SJSA1 (cell line): ENCODE measurements around the gene VPS52. TPM values are rescaled to one million over a fixed set of nuclear protein-coding genes. Genes with fewer than 3 reads are reported as not detected.

Source experiments
- DNase-seq, 2 experiments: peaks; one replicate each; pipeline ENCODE4 v3.0.0-alpha.2; 2015 to 2020; ENCODE audit warnings: low spot score in 2 of 2, low read depth in 1 of 2
- H3K27ac ChIP-seq: fragments of 250-450 bp; sonication (Bioruptor Pico); 2 replicates; pipeline ENCODE4 v1.5.1; 2020; ENCODE audit warnings: mild to moderate bottlenecking, moderate library complexity
- H3K27me3 ChIP-seq: fragments of 250-450 bp; sonication (Bioruptor Pico); replicated peaks from 2 replicates; pipeline ENCODE4 v1.5.1; 2020; ENCODE audit warnings: mild to moderate bottlenecking, moderate library complexity
- H3K36me3 ChIP-seq: fragments of 250-450 bp; sonication (Bioruptor Pico); 2 replicates; pipeline ENCODE4 v1.5.1; 2020; ENCODE audit warnings: mild to moderate bottlenecking
- H3K4me1 ChIP-seq: fragments of 250-450 bp; sonication (Bioruptor Pico); replicated peaks from 2 replicates; pipeline ENCODE4 v1.6.1; 2021; ENCODE audit warnings: mild to moderate bottlenecking
- H3K4me3 ChIP-seq: fragments of 250-450 bp; sonication (Bioruptor Pico); 2 replicates; pipeline ENCODE4 v1.5.1; 2020; ENCODE audit warnings: mild to moderate bottlenecking
- H3K9me3 ChIP-seq: fragments of 250-450 bp; sonication (Bioruptor Pico); replicated peaks from 2 replicates; pipeline ENCODE4 v1.5.1; 2020; ENCODE audit warnings: mild to moderate bottlenecking
- total RNA-seq: library from RNA; depleted of rRNA; stranded (reverse); fragments of >200 nt; shearing (Covaris generic); gene quantifications from 2 replicates; pipeline ENCODE4 v1.2.3, GENCODE V29; 2014; rRNA removed

Gene VPS52, protein sequence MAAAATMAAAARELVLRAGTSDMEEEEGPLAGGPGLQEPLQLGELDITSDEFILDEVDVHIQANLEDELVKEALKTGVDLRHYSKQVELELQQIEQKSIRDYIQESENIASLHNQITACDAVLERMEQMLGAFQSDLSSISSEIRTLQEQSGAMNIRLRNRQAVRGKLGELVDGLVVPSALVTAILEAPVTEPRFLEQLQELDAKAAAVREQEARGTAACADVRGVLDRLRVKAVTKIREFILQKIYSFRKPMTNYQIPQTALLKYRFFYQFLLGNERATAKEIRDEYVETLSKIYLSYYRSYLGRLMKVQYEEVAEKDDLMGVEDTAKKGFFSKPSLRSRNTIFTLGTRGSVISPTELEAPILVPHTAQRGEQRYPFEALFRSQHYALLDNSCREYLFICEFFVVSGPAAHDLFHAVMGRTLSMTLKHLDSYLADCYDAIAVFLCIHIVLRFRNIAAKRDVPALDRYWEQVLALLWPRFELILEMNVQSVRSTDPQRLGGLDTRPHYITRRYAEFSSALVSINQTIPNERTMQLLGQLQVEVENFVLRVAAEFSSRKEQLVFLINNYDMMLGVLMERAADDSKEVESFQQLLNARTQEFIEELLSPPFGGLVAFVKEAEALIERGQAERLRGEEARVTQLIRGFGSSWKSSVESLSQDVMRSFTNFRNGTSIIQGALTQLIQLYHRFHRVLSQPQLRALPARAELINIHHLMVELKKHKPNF
- 26.9 and 39.4 TPM in 2 replicates for total RNA-seq

GRCh38 chr6:33271468-33272274, at the start of gene VPS52, which contains the start of gene RPS18:
Gene VPS52, minus strand, starts transcription at chr6:33271876. Its CDS starts 201 bp downstream, at chr6:33271675.
Gene RPS18, plus strand, starts transcription at chr6:33272075. Its CDS starts 45 bp downstream, at chr6:33272120.
- peaks cover 78% of the 10 kb centered on the region for H3K36me3 ChIP-seq

DNA sequence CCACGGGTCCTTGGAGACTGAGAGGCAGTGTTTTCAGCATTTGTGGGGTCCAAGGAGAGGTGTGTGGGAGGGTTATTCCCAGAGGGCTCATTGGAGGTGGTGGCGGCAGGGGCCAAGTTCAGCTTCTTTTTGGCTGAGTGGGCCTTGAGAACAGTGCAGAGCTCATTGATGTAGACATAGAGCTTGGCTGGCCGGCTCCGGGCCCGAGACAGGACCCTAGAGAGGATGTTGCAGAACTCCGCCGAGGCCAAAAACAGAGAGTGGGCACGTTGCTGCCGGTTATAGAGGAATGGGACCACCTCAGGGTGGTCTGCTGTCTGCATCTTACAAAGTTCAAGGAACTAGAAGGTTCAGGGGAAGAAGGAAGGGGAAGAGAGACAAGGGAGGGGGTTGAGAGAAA, 49.6 kb upstream of the VPS52 start:
- H3K4me1 ChIP-seq = peaks cover 41% of the 10 kb centered on the region
- no peaks in the 10 kb centered on the region for H3K27me3 ChIP-seq
- no peak for DNase-seq
- no peaks in the 10 kb centered on the region for H3K9me3 ChIP-seq
- H3K4me3 ChIP-seq = no peak overlapping the region
- no peak overlapping the region for H3K27ac ChIP-seq
- peaks cover 44% of the 10 kb centered on the region for H3K36me3 ChIP-seq

More at GRCh38 chr6:33271468-33272274, at the start of gene VPS52, which contains the start of gene RPS18:
- peak within 1 kb of the TSS; percentile 83 for H3K27ac ChIP-seq
- H3K27me3 ChIP-seq = no peaks in the 10 kb centered on the region
- peak; percentile 96 for DNase-seq
- no peaks in the 10 kb centered on the region for H3K9me3 ChIP-seq
- peaks cover 23% of the 10 kb centered on the region for H3K4me1 ChIP-seq
- peak within 1 kb of the TSS; percentile 58 for H3K4me3 ChIP-seq

DNA sequence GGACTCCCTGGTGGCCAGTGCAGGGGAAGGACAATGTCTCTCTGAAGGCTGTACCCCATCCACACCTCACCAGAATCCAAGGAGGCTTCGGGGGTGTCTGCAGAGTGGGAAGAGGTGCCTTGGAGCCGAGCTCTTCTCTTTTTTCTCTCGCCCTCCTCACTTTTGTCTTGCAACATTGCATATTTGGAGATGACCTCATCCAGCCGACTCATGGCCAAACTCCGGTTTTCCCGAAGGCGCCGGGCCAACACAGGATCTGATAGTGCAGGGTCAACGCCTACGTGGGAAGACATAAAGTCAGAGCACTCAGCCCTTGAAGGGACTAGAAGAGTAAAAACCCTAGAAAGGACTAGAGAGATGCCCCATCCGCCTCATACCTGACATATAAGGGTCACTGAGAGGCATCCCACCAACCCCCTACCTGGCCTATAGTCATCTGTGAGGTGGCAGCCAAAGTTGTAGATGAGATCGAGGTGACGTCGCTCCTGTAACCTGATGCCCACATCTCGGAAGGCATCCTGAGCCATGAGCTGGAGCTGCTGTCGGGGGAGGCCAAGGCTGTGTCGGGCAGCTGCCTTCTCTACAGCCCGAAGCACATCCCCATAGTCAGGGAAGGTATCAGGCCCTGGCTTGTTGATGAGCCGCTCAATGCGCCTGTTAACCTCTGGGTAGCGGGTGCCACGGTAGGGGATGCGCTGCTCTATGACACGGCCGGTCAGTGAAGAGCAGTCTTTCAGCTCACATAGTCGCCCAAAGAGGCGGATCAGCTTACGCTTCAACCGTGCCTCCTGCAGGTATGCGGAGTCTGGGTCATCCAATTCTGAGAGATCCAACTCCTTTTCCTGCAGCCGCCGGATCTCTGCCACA, 48.9 kb upstream of the VPS52 start:
- no peak for DNase-seq
- H3K36me3 ChIP-seq = peaks cover 44% of the 10 kb centered on the region
- 0 out of 2 replicates have a peak overlapping the region, but pooled peaks have one; percentile 14 for H3K27ac ChIP-seq
- no peak overlapping the region for H3K4me3 ChIP-seq
- H3K27me3 ChIP-seq = no peaks in the 10 kb centered on the region
- H3K4me1 ChIP-seq = peaks cover 41% of the 10 kb centered on the region
- no peaks in the 10 kb centered on the region for H3K9me3 ChIP-seq

DNA sequence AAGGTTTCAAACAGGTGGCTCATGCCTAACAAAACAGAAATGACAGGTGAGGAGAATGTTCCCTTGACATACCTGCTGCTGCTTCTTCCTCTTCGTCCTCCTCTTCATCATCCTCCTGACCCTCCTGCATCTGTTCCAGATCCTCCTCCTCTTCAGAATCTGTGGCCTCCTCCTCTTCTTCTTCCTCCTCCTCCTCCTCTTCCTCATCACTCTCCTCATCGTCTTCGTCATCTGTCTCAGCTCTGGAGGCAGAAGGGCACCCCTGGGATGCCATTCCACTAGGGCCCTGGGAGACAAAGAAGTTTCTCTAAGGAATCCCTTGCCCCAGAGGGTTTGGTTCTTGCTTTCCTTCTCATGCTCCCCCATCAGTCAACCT, 48.3 kb upstream of the VPS52 start:
- H3K9me3 ChIP-seq = no peaks in the 10 kb centered on the region
- peaks cover 44% of the 10 kb centered on the region for H3K36me3 ChIP-seq
- H3K27ac ChIP-seq = no peak overlapping the region
- no peaks in the 10 kb centered on the region for H3K27me3 ChIP-seq
- DNase-seq = no peak
- peaks cover 43% of the 10 kb centered on the region for H3K4me1 ChIP-seq
- no peak overlapping the region for H3K4me3 ChIP-seq

DNA sequence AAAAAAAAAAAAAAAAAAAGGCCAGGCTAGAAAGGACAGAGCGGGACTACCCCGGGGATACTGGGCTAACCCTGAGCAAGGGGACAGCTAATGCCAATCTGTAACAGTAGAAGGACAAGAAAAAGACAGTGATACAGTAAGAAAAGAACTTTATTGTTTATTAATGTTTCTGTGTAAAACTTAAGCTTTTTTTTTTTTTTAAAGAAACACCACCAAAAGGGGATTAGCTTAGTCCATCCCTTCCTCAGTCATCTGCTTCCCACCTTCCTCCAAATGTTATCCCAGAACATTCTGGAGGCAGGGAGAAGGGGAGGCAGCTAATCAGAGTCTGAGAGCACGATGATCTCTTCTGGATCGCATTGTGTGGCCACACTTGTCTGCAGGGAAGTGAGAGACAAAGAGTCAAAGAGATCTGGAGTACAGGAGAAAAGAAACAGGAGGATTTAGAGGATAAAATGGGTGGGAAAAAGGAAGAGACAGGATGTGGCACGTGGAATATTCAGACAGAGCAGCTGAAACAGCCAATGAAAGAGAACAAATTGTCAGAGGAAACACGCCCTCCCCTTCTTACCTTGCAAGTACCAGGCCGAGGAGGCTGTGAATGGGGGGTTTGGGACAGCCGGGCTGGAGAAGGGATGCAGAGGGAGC, 46.9 kb upstream of the VPS52 start:
- H3K27ac ChIP-seq = no peak overlapping the region
- peaks cover 44% of the 10 kb centered on the region for H3K4me1 ChIP-seq
- H3K36me3 ChIP-seq = peaks cover 47% of the 10 kb centered on the region
- H3K9me3 ChIP-seq = no peaks in the 10 kb centered on the region
- H3K27me3 ChIP-seq = no peaks in the 10 kb centered on the region
- no peak for DNase-seq
- no peak overlapping the region; the same call in 1 of the 2 replicates for H3K4me3 ChIP-seq

GRCh38 chr6:33317669-33318425, 46.2 kb upstream of the VPS52 start, which contains the start of gene ZBTB22:
Gene ZBTB22, minus strand, starts transcription at chr6:33317744. Its CDS starts 828 bp downstream, at chr6:33316916.
- H3K36me3 ChIP-seq = peaks cover 48% of the 10 kb centered on the region
- DNase-seq = peak; percentile 98 to 99
- peak within 1 kb of the TSS; percentile 52 for H3K4me3 ChIP-seq
- H3K27me3 ChIP-seq = no peaks in the 10 kb centered on the region
- H3K9me3 ChIP-seq = no peaks in the 10 kb centered on the region
- H3K27ac ChIP-seq = no peak within 1 kb of the TSS
- peaks cover 40% of the 10 kb centered on the region for H3K4me1 ChIP-seq

GRCh38 chr6:33317419-33317668, 45.7 kb upstream of the VPS52 start:
- peaks cover 51% of the 10 kb centered on the region for H3K36me3 ChIP-seq
- DNase-seq = no peak
- H3K4me3 ChIP-seq = peak overlapping the region; percentile 52
- peaks cover 44% of the 10 kb centered on the region for H3K4me1 ChIP-seq
- no peak overlapping the region for H3K27ac ChIP-seq
- H3K27me3 ChIP-seq = no peaks in the 10 kb centered on the region
- no peaks in the 10 kb centered on the region for H3K9me3 ChIP-seq

GRCh38 chr6:33316603-33317418, 45.1 kb upstream of the VPS52 start:
- H3K4me1 ChIP-seq = peaks cover 46% of the 10 kb centered on the region
- no peaks in the 10 kb centered on the region for H3K27me3 ChIP-seq
- H3K27ac ChIP-seq = no peak overlapping the region
- H3K36me3 ChIP-seq = peaks cover 52% of the 10 kb centered on the region
- DNase-seq = no peak
- peak overlapping the region; percentile 52 for H3K4me3 ChIP-seq
- no peaks in the 10 kb centered on the region for H3K9me3 ChIP-seq

GRCh38 chr6:33315793-33316602, 44.3 kb upstream of the VPS52 start:
- no peak for DNase-seq
- H3K36me3 ChIP-seq = peaks cover 46% of the 10 kb centered on the region
- no peaks in the 10 kb centered on the region for H3K27me3 ChIP-seq
- H3K27ac ChIP-seq = no peak overlapping the region
- H3K4me3 ChIP-seq = no peak overlapping the region
- peaks cover 38% of the 10 kb centered on the region for H3K4me1 ChIP-seq
- H3K9me3 ChIP-seq = no peaks in the 10 kb centered on the region

DNA sequence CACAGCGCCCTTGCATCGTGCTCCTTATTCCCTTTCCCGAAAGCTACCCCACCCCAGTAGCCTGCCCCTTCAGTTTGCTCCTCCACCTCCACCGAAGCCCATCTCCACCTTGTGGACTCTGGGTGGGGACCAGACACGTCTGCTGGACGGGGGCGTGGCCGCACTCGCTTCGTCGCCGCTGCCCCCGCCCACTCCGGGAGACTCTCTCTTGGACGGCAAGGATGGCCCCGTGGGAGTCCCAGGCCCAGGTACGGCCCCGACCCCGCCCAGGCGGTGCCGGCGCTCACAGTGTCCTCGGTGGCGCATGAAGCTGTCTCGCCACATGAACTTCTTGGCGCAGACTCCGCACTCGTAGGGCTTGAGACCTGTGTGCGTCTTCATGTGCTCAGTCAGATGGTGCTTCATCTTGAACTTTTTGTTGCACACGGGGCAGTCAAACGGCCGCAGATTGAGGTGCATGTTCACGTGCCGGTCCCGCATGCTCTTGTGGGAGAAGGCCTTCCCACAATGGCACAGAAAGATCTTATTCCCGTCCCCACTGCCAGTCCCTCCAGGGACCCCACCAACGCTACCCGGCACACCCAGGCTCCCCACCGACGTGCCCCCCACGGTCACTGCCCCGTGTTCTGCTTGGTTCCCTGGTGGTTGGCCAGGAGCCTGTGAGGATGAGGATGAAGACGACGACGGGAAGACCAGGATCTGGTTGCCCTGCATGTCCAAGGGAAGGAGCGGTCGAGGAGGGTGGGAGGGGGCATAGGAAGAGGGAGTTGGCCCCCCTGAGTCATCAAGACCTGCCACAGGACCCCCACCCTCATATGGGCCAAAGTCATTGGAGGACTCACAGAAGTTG, 43.5 kb upstream of the VPS52 start:
- Histone ChIP-seq H3K4me3 (peak overlapping the region; percentile 69; the same call in 1 of the 2 replicates), H3K27ac (peak overlapping the region; percentile 84), H3K36me3 (peaks cover 44% of the 10 kb centered on the region), H3K9me3 (no peaks in the 10 kb centered on the region), H3K4me1 (peaks cover 30% of the 10 kb centered on the region), H3K27me3 (no peaks in the 10 kb centered on the region)
- no peak for DNase-seq
